Endothelial cell of hepatic sinusoid (primary cell): ENCODE results near the gene ASB6.
"Not testable (repeated sequence)": the region's sequence is repeated elsewhere in the genome, so short reads cannot be mapped to it uniquely, and the experiment has no call there.

Experiments used
- in situ Hi-C: cut with HindIII; loops from 2 replicates; pipeline ENCODE4 v1.10.0; 2017; ENCODE audit warnings: low sequenced_read_pairs

Gene ASB6

GRCh38 chr9:129610473-129611306, 31.3 kb downstream of the ASB6 start:
- in situ Hi-C loops: no loop called here

- in situ Hi-C loops: no loop called here
Observed at GRCh38 chr9:129610213-129610472, 31.8 kb downstream of the ASB6 start.

DNA sequence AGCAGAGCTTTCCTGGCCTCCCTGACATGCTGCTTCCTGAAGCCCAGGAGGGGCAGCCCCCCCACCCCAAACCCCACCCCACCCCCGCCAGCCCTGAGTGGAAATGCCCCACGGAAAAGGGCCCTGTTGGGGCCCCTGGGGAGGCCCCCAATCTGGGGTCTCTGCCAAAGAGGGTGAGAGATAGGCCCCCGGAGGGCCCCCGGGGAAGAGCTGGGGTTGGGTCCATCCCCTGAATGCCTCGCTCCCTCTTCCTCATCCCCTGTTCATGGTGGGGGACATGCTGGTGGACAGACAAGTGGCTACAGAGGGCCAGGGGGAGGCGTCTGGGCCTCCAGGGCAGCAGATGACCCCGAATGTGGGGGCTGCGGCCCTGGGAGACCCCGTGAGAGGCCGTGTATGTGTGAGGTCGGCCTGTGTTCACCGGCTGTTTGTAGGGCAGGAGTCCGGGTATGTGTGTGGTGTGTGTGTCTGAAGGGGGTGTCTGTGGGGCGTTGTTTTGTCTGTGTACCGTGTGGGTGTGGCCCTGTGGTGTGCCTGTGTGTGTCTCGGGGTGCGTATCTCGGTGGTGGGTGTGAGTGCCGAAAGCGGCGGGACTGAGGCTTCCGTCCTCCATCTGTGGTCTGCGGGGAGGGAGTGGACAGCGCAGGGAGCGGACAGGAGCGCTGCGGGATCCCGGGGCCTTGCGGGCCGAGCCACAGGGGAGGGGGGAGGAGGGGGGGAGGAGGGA, 32.3 kb downstream of the ASB6 start:
- in situ Hi-C loops: no loop called here

- in situ Hi-C loops: no loop called here
Observed at GRCh38 chr9:129608561-129609481, 33.1 kb downstream of the ASB6 start.

- in situ Hi-C loops: no loop called here
Observed at GRCh38 chr9:129607027-129607387, 34.9 kb downstream of the ASB6 start.

DNA sequence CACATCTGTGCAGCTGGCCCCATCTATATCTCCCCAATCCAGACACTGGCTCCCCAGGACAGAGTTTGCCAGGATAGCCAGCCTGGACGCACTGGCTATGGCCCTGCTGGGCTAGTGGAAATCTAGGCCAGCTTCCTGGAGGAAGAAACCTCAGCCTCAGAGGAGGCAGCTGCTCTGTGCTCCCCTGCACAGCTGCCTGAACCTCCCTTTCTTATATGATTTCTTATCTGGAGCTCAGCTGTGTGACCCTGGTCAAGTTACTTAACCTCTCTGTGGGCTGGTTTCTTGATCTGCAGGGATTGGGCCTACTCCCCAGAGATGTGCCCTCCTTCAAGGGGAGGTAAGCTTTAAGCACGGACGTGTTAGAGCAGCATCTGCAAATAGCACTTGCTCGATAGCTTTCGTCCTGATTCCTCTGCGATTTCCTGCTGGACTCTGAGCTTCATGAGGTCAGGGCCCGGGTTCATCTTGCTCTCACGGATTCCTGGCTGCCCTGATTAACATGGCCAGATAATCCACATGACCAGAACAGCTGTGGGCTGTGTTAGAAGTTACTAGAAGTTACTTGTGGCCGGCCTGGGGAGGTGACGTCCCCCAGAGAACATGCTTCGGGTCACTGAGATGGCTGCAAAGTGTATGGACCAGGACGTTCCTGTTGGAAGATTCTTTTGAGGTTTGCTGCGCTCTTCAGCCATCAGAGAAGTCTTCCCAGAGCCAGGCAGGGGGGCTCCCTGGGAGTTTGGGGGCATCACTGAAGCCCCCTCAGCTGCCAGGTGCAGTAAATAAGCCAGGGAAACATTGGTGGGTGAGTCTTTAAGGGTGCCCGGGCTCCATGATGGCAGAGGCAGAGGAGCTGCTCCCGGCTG, 35.6 kb downstream of the ASB6 start:
- in situ Hi-C loops: no loop called here

- in situ Hi-C loops: no loop called here
Observed at GRCh38 chr9:129604766-129605163, 37.2 kb downstream of the ASB6 start.

DNA sequence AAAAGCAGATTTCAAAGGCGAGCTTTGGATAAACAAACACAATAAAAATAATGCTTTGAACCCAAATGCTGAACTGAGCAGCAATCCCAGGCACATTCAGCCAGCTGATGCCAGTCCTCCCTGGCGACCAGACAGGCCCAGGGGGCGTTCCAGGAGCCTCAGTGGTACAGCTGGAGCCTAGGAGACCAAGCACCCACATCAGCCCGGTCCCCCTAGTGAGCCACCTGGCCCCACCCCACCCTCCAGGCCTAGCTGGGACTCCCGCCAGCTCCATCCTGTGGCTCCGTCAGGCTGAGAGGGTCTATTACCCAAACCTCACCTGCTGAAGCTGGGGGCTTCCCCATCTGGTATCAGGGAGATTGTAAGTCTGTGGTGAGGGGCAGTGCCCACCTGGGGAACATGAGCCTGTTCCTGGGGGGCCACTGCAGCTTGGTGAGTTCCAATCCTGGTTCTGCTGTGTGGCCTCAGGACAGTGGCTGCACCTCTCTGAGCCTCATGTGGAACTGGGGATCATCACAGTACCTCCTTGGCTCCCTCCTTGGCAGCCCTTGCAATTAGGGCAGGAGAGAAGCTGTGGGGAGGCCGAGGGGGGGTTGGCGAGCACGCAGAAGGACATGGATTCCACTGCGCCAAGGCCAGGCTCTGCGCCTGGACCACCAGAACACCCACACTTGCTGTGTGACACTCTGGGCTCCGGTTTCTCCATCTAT, 37.7 kb downstream of the ASB6 start:
- in situ Hi-C loops: no loop called here

DNA sequence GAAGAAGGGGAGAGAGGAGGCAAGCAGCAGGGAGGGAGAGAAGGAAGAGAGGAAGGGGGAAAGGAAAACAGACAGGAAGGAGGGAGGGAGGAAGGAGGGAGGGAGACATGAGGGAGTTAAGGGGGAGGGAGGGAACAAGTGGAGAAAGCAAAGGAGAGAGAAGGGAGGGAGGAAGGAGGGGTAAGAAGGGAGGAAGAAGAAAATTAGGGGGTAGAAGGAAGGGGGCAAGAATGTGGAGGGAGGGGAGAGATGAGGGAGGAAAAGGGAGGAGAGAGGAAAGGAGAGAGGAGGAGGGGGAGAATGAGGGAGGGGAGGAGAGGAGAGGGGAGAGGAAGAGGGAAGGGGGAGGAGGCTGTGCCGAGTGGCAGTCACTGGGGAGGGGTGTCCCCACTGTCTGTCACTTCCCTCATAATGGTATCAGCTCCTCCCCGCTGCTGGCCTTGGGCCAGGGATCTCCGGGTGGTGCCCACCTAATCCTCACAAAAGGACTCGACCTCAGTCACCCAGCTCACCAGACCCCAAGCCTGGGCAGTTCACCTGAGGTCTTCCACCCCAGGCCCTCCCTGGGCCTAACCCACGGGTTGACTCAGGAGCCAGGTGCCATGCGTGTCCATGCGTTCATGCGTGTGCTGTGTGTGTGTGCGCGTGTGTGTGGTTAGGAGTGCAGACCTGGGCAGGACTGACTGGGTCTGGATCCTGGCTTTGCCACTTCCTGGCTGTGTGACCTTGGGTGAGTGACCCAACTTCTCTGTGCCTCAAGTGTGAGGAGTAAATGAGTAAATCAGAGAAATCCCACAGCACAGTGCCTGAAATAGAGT, 39.1 kb downstream of the ASB6 start:
- in situ Hi-C loops: no loop called here

DNA sequence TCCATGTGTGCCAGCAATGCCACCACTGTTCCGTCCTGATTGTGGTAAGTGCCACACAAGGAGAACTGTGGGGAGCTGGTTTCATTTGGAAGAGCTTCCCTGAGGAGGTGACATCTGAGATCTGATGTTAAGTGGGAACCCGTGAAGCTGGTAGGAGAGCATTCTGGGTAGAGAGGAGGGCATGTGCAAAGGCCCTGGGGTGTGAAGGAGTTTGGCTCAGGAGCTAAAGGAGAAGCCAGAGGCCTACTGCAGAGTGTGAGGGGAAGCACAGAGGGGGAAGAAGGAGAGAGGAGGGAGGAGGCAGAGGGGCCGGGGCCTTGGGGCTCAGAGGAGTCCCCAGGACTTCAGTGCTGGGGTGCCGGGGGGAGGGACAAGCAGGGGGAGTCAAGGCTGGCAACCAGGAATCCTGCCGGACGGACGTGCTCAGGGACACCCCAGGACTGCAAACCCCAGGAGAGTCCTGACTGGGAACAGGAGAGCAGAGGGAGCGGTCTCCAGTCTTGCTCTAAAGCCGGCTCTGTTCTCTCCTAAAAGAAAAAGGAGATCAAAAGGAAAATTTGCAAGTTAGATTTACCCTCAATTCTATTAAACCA, 40.8 kb downstream of the ASB6 start:
- in situ Hi-C loops: no loop called here

GRCh38 chr9:129598089-129598596, 43.8 kb downstream of the ASB6 start:
- in situ Hi-C loops: no loop called here

DNA sequence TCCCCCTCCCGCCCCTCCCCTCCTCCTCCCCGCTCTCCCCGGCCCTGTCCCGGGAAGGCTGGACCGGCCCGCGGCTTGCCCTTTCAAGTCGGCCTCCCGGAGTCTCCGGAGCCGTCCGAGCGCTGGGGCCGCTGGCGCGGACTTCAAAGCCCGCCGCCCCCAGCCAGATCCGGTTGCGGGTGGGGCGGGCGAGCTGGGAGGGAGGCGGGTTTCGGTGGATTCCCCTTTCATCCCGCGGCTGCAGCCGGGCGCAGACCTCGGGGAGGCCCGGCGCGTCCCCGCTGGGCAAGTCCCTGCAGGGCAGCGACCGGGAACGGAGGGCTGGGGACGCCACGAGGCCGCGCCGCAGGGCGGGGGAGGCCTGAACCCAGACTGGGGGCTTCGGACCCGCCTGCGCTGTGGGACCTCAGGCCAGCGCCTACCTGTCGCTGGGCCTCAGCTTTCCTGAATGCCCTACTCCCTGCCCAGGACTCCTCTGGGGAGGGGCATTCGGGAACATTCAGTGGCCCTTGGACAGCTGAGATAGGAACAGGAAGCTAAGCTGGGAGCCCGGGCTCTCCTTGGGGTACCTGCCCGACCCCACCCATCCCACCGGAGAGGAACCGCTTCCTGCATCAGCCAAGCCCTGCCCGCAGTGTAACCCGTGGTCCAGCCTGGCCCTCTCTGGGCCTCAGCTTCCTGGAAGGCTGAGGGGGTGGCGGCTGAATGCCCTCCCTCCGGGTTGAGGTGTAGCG, 44.4 kb downstream of the ASB6 start:
- in situ Hi-C loops: no loop called here

DNA sequence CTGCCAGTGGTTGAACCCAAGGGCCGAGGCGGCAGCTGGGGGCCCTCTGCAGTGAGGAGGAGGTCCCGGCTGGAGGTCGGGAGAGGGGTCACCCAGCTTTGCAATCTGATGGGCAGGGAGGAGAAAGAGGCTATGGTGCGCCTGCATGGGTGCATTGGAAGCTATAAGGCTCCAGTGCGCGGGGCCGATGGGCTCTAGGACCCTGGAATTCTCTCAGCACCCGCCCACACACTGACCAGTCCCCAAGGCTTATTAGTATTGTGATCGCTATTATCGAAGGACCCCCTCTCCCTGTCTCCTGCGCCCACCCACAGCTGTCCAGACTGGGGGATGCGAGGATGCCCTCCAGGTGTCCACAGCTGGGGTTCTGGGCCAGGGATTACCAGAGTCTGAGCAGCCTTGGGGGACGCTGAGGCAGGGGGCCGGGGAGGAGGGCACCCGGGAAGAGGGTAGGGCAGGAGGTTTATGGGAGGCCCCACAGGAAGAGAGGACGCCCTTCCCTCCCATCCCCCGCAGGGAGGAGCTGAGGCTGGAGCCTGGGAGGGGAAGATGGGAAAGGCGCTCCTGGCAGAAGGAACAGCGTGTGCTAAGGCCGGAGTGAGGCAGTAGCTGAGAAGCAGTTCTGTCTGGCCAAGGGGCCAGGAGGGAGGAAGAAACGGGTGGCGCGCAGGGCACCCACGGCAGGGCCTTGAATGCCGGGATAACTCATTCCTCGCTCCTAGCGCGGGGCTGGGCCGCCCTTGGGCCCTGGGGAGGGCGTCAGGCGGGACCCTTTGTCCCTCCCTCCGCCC, 45.2 kb downstream of the ASB6 start:
- in situ Hi-C loops: no loop called here

DNA sequence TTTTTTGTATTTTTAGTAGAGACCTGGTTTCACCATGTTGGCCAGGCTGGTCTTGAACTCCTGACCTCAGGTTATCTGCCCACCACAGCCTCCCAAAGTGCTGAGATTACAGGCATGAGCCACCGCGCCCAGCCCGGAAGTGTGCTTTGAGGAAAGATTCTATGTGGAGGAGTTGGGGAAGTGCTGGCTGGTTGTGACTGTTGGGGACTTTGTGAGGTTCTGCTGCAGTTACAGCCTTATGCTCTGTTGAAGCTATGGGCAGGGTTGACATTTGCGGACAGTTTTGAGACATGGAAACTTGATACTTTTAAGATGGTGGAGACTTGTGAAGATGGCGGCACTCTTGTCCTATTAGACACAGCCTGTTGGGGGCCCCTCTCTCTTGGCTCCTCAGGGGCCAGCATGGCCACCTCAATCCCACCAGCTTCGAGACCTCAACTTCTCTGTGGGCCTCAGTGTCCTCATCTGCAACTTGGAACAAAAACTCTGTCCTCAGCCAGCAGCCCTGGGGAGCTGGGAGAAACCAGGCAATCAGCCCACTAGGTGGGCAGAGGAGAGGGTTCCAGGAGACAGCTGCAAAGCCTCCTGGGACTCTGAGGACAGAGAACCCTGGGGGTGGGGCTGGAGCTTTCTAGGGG, 45.9 kb downstream of the ASB6 start:
- in situ Hi-C loops: no loop called here

DNA sequence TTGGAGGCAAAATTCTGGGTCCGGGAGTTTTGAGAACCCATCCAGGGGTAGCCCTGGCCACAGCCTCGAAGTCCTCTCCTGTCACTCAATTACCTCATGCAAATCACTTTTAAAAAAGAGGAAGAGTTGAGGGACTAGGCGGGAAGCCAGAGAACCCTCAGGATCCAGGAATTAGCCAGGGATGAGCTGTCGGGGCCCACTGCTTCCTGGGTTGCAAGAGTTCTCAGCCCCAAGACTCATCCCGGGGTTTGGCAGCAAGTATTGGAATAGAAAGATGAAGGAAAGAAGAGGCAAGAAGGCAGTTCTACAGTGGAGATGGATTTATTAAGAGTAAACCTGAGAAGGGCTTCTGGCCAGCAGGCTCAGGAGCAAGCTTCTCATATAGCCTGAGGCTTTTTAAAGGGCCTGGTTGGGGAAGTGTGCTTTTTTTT, 46.6 kb downstream of the ASB6 start:
- in situ Hi-C loops: no loop called here

GRCh38 chr9:129594632-129595031, 47.3 kb downstream of the ASB6 start:
- in situ Hi-C loops: no loop called here

DNA sequence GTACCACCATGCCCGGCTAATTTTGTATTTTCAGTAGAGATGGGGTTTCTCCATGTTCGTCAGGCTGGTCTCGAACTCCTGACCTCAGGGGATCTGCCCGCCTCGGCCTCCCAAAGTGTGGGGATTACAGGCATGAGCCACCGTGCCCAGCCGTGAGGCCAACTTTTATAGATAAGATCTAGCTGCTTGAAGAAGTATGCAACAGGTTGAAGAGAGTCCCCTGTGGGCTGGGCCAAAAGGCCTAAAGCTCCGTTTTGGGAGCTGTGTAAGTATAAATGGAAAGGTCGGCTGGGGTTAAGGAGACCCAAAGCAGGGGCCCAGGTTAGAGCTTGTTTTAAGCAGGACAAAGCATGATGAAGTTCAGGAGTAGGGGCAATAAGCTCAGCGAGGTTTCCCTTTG, 49.2 kb downstream of the ASB6 start:
- in situ Hi-C loops: not testable (repeated sequence)
